ENCODE results near the gene ADAMTSL4.
A peak's percentile ranks its signal among the peaks of the same experiment; 100 is the strongest.

Gene ADAMTSL4

DNA sequence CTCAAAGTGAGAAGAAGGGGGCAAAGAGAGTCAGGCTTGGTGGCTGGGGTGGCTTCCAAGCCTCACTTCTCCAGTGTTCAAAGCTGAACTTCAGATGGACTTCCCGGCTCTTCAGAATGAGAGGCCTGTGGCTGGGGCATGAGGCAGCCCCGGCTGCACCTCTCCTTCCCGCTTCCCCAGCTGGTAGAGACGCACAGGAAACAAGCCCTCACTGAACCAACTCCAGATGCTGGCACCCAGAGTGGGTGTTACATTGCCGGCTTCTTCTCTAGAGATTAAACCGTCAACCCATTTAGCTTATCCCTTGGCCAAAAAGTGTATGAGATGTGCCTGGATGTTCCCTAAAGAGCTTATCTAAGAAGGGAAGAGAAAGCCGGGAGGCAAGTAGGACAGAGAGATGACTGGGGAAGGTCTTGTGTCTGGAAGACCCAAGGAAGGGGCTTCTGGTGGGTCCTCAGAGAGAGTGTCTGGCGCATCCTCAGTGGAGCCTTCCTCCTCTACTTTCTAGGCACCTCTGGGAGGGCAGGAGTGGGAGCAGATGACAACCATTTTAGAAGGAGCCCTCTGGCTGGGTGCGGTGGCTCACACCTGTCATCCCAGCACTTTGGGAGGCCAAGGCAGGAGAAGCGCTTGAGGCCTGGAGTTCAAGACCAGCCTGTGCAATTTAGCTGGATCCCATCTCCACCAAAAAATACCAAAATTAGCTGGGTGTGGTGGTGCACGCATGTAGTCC lies 2.0 kb downstream of the ADAMTSL4 start:
- no peak overlapping the region for H3K4me3 ChIP-seq (ENCODE audit: low read depth, low read length)
- DNase-seq (ENCODE audit: low read depth): no peak
- TF ChIP-seq, protein P1, sequence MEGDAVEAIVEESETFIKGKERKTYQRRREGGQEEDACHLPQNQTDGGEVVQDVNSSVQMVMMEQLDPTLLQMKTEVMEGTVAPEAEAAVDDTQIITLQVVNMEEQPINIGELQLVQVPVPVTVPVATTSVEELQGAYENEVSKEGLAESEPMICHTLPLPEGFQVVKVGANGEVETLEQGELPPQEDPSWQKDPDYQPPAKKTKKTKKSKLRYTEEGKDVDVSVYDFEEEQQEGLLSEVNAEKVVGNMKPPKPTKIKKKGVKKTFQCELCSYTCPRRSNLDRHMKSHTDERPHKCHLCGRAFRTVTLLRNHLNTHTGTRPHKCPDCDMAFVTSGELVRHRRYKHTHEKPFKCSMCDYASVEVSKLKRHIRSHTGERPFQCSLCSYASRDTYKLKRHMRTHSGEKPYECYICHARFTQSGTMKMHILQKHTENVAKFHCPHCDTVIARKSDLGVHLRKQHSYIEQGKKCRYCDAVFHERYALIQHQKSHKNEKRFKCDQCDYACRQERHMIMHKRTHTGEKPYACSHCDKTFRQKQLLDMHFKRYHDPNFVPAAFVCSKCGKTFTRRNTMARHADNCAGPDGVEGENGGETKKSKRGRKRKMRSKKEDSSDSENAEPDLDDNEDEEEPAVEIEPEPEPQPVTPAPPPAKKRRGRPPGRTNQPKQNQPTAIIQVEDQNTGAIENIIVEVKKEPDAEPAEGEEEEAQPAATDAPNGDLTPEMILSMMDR (conservative IDR thresholded peaks at IDR 0.05; ENCODE audit: low read depth, low read length): no peak

DNA sequence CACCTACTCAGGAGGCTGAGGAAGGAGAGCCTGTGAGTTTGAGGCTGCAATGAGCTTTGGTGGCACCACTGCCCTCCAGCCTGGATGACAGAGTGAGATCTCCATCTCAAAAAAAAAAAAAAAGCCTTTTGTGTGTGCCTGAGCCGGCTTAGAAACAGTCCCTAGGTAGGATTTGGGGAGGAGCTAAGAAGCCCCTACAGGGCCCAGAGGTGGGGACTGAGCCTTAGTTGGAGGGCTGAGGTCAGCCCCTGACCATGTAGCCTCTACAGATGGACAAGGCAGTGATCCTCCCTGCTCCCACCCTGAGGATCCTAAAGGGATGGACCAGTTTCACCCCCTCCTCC lies 2.5 kb downstream of the ADAMTSL4 start:
- H3K4me3 ChIP-seq (ENCODE audit: low read depth, low read length): no peak overlapping the region
- no peak for DNase-seq (ENCODE audit: low read depth)
- TF ChIP-seq, protein P1 (conservative IDR thresholded peaks at IDR 0.05; ENCODE audit: low read depth, low read length): no peak

DNA sequence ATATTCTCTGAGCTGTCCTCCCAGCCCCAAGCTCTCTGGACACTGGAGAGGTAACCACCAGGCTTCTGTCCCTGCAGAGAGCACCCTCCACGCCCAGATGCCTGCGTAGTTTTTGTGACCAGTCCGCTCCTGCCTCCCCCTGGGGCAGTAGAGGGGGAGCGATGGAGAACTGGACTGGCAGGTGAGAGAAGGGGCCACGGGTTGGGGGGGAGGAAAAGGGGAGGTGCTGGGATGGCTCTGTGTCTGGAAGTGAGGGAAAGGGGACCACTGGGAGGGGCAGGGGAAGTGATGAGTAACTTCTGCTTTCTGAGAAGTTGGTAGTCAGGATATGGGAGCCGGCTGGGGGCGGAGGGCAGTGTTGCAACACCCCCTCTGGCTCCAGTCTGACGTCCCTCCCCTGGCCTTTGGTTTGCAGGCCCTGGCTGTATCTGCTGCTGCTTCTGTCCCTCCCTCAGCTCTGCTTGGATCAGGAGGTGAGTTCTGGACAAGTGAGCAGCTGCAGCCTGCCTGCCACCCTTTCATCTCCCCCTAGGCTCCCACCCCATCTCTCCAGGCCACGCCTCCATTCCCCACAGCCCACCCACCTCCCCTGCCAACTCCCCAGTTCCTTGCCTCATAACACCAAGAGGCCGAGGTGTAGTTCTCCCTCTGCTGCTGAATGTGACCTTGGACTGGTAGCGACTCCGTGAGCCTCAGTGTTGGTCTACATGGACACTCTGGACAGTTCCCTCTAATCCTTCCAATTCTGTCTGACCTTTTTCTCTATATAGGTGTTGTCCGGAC lies 3.1 kb downstream of the ADAMTSL4 start:
- no peak overlapping the region for H3K4me3 ChIP-seq (ENCODE audit: low read depth, low read length)

DNA sequence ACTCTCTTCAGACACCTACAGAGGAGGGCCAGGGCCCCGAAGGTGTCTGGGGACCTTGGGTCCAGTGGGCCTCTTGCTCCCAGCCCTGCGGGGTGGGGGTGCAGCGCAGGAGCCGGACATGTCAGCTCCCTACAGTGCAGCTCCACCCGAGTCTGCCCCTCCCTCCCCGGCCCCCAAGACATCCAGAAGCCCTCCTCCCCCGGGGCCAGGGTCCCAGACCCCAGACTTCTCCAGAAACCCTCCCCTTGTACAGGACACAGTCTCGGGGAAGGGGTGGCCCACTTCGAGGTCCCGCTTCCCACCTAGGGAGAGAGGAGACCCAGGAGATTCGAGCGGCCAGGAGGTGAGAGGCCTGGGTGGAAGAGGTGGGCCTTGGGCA lies 3.7 kb downstream of the ADAMTSL4 start:
- no peak for DNase-seq (ENCODE audit: low read depth)
- TF ChIP-seq, protein P1 (conservative IDR thresholded peaks at IDR 0.05; ENCODE audit: low read depth, low read length): no peak
- H3K4me3 ChIP-seq (ENCODE audit: low read depth, low read length): no peak overlapping the region

More for the DNA sequence above, 3.1 kb downstream of the ADAMTSL4 start:
- peak; percentile 97 for DNase-seq (ENCODE audit: low read depth)
- TF ChIP-seq, protein P1 (conservative IDR thresholded peaks at IDR 0.05; ENCODE audit: low read depth, low read length): no peak

DNA sequence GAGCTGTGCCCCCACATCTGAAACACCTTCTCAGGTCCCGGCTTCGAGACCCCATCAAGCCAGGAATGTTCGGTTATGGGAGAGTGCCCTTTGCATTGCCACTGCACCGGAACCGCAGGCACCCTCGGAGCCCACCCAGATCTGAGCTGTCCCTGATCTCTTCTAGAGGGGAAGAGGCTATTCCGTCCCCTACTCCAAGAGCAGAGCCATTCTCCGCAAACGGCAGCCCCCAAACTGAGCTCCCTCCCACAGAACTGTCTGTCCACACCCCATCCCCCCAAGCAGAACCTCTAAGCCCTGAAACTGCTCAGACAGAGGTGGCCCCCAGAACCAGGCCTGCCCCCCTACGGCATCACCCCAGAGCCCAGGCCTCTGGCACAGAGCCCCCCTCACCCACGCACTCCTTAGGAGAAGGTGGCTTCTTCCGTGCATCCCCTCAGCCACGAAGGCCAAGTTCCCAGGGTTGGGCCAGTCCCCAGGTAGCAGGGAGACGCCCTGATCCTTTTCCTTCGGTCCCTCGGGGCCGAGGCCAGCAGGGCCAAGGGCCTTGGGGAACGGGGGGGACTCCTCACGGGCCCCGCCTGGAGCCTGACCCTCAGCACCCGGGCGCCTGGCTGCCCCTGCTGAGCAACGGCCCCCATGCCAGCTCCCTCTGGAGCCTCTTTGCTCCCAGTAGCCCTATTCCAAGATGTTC lies 4.3 kb downstream of the ADAMTSL4 start:
- TF ChIP-seq, protein P1 (conservative IDR thresholded peaks at IDR 0.05; ENCODE audit: low read depth, low read length): no peak
- DNase-seq (ENCODE audit: low read depth): no peak
- H3K4me3 ChIP-seq (ENCODE audit: low read depth, low read length): no peak overlapping the region

DNA sequence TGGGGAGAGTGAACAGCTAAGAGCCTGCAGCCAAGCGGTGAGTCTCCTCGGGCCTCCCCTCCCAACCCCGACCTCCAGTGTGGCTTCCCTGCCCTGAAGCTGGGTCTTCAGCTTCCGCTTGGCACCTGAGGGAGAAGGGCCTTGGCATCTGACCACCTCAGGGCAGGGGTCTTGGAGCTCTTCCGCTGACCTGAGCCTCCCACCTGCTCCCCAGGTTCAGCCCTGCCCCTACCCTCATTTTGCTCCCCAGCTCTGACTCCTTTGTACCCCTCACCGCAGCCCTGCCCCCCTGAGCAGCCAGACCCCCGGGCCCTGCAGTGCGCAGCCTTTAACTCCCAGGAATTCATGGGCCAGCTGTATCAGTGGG lies 4.9 kb downstream of the ADAMTSL4 start:
- DNase-seq (ENCODE audit: low read depth): no peak
- no peak overlapping the region for H3K4me3 ChIP-seq (ENCODE audit: low read depth, low read length)
- TF ChIP-seq, protein P1 (conservative IDR thresholded peaks at IDR 0.05; ENCODE audit: low read depth, low read length): no peak
